HG02973 (cell line): ENCODE data around the gene GKN1.
"Not testable (repeated sequence)": the region's sequence is repeated elsewhere in the genome, so short reads cannot be mapped to it uniquely, and the experiment has no call there.

ENCODE experiments used
- ATAC-seq: cut with Tn5 transposase; IDR thresholded peaks from one replicate; pipeline ENCODE4 v1.9.1; 2021; ENCODE audit warnings: moderate library complexity; ENCODE audit not compliant: unreplicated experiment

Gene GKN1

DNA sequence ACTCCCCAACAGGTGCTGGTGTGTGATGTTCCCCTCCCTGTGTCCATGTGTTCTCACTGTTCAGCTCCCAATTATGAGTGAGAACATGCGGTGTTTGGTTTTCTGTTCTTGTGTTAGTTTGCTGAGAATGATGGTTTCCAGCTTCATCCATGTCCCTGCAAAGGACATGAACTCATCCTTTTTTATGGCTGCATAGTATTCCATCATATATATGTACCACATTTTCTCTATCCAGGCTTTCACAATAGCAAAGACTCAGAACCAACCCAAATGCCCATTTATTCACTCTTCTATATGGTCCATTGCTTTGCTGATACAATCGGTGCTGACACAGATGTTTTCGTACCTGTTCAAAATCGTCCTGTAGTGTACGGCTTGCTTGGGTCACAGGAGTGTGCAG lies 19.0 kb upstream of the GKN1 start:
- ATAC-seq, result not testable (repeated sequence)

DNA sequence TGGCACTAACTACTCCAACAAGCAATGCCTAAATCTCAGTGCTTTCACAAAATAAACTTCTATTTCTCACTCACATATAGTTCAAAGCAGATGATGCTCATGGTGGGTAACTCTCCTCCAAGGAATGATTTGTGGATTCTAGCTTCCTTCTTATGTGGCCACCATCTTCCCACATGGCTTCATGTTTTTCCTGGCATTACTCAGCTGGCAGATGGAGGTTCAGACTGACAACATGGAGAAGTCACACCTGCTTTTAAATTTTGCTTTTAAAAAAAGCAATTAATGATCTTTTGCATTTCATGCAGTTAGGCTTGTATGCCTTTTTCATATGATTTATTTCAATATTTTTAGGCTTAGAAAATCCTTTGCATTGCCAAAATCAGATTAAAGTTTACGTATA lies 15.4 kb upstream of the GKN1 start:
- no peak for ATAC-seq

DNA sequence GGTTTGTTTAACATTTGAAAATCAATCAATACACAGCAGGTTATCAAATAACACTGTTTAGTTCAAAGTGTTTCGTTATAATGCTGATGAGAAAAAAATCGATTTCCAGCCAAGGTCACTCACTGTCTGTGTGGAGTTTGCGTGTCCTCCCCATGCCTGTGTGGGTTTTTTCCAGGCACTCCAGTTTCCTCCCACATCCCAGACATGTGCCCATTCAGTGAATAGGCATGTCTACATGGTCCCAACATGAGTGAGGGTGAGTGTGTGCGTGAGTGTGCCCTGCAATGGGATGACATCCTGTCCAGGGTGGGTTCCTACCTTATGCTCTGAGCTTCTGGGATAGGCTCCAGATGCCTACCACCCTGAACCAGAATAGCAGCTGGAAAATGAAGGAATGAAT lies 13.1 kb upstream of the GKN1 start:
- no peak for ATAC-seq

DNA sequence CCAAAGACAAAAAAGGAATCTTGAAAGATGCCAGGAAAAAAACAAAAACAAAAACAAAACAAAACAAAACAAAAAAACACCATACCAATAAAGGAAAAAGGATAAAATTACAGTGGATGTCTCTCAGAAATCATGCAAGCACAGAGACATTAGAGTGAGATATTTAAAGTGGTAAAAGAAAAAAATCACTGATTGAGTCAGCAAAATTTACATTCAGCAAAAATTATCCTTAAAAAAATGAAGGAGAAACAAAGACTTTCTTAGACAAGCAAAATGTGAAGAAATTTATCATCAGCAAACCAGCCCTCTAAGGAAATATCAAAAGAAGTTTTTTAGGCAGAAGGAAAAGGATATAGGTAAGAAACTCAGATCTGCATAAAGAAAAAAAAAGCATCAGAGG lies 10.2 kb upstream of the GKN1 start:
- ATAC-seq, result no peak

DNA sequence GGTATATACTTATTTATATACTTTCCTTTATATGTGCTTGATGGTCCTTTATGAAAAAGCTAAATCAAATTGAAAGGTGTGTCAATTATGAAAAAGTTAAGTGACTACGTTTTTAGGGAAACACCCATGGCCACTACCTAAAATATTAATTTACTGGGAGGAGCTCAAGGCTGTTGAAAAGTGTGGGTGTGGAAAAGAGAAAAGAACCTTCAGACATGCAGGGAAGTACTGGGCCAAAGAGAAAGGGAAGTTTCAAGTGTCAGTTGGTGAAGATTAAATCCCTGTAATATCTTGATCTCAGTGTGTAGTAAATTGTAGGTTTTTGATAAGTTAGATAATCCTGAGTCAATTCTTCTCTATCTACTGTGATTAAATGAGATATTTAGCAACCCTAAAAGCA lies 6.2 kb upstream of the GKN1 start:
- ATAC-seq, result no peak

DNA sequence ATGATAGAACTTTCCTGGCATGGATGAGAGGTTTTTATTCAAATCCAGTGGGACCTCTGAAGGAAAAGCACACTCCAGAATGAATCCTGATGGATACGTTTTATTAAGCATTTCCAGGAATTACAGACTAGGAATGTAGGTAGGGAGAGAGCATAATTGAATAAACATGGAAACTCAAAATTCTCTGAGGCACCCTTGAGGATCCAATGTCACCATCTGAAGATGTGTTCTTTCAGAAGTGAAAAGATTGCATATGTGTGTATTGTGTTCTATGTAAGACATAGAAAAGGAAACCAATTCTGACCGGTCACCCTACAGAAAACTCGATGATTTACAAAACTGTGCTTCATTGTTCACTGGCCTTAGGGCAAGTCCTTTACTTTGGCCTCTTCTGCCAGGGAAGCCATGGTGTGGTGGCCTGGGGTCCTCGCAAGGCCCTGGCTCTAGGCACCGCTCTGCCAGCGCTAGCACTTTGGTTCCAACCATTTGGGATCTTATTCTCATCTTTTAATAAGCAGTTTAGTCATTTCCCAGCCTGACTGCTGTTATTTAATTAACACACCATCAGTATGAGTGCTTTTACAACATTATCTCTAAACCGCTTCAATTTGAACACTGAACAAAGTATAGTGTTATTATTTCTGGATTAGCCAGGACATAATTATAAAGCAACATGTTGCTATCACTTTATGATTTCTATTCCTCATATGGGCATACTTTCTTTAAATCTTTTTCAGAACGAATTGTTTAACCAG lies 4.5 kb upstream of the GKN1 start:
- no peak for ATAC-seq

DNA sequence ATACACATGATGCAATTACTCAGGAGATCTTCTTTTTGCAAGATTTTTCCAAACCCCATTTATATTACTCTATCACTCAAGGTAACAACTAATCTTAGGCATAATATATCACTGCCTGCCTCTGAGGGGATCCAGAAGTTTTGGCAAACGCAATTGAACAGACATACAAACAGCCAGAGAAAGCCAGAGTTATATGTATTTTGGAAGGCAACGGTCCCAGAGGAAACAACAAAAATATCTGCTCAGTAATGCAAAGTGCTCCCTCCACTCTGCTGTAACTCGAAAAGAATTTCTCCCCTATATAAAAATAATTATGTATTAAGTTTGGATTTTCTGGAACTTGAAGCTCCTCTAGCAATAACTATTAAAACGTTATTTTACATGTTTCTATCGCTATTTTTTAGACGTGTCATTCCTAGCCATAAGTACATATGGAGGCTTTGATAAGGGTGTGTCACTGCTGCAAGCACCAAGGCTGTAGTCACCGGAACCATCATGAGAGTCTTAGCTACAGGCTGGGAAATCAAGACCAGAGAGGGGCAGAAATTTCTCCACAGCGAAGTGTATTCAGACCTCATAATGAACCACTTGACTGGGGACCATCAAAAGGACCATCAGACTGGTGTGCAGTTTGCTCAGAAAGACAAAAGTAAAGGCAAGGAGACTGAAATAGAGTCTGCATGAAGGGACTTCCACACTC lies 3.7 kb upstream of the GKN1 start:
- no peak for ATAC-seq

DNA sequence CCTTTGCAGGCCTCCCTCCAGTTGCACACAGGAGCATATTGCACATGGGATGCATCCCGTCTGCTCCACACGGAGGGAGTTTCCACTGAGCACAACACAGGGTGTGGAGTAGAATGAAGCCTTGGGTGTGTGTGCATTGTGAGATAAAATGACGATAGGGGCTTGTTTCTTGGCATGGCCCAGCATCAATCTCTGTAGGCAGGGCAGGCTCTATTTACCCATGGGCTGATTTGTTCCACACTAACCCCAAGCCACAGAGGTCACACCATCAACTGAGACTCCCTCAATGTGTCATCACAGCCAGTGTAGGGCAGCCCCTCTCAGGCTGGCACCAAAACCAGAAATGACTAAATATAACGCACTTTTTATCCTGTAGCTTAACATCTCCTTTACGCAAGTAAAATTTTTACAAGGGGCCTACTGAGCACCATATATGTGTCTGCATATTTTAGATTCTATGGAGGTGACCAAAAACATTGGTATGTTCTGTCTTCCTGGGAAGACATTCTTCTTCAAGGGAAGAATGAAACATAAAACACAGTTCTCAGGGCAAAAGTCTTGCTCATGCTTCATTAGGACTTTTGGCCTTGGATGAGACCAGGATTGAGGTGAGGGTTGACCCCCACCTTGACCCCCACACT lies 2.7 kb upstream of the GKN1 start:
- ATAC-seq, result no peak

DNA sequence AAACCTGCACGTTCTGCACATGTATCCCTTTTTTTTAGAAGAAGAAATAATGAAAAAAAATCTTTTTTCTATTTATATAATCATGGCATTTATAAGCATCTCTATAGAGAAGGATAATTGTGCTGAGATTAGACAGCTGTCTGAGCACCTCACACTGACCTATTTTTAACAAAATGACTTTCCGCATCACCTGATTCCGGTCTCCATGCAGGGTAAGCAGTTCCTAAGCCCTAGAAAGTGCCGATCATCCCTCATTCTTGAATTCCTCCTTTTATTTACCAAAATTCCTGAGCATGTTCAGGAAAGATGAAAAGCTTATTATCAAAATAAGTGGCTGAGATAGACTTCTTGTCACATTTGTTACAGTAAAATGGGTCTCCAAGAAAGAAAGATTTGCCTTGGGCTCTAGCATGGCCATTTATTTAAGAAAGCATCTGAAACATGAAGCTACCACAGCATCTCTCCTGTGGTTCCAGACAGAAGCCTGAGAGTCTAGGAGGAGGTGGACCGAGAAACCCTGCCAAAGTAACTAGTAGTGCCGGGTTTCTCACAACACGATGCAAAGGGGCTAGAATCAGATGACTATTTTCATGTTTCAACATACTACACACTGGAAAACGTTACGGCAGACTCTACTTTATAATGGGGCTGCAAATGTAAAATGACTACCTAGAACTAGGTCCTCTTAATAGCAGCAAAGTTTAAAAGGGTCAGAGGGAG lies 670 bp downstream of the GKN1 start:
- ATAC-seq, result no peak

DNA sequence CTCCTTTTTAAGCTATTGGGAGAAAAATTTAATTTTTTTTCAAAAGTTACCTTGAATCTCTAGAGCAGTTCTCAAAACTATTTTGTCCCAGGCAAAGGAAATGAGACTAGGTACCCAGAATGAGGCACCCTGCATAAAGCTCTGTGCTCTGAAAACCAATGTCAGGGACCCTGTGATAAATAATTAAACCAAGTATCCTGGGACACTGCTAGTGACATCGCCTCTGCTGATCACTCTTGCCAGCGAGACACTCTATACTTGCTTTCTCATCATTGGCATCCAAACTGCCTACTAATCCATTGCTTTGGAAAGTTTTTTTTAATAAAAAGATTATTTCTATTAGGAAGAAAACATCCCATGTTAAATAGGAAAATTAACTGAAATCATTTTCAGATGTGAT lies 1.4 kb downstream of the GKN1 start:
- no peak for ATAC-seq

DNA sequence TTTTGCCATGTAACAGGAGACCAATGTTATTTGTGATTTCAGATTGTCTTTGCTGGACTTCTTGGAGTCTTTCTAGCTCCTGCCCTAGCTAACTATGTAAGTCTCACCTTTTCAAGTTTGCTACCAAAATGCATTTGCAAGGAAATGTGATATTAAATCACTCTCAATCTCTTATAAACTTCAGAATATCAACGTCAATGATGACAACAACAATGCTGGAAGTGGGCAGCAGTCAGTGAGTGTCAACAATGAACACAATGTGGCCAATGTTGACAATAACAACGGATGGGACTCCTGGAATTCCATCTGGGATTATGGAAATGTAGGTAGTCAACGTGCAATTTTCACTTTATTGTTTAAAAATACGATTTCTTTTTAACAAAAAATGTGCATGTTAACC lies 3.0 kb downstream of the GKN1 start:
- no peak for ATAC-seq

DNA sequence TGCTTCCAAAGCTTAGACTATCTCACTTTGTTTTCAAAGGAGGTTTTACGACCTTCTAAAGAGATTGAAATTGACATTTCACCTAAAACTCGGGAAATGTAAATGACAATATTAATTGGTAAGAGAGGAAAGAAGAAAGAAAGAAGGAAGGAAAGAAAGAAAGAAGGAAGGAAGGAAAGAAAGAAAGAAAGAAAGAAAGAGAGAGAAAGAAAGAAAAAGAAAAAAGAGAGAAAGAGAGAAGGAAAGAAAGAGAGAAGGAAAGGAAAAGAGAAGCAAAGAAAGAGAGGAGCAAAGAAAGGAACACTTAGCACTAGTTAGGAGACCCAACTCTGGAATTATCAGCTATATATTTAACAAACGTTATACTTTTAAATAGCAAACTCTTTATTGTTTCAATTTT lies 3.7 kb downstream of the GKN1 start:
- ATAC-seq, result no peak

DNA sequence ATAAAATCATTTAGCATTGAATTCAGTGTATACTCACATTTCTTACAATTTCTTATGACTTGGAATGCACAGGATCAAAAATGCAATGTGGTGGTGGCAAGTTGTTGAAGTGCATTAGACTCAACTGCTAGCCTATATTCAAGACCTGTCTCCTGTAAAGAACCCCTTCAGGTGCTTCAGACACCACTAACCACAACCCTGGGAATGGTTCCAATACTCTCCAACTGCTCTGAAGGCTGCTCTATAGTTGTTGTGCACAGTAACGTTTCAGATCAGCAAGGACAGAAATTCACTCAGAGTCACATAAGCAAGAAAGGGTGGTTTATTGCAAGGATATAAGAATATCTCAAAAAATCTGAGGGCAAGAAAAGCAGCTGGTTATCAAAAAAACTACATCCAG lies 6.5 kb downstream of the GKN1 start:
- ATAC-seq, result no peak

DNA sequence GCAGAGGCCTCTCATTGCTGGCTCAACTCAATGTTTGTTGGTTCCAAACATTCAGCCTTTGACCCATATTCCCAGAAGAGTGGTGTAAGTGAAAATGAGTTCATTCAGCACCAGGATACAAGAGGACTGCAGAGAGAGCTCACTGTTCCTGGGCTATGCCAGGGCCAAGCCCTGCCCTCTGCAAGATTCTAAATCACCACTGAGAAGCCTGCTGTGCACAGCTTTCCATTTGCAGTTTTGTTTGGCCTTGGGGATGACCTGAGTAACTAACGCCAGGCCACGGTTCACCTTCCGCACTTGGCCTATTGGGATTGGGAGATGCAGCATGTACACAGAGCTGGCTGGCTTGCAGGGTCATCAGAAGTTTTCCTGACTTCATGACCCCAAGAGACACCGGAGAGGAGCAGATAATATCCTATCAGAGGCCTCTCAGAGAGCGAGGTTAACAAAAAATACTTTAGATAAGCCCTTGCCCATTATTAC lies 12.6 kb downstream of the GKN1 start:
- ATAC-seq, result no peak

DNA sequence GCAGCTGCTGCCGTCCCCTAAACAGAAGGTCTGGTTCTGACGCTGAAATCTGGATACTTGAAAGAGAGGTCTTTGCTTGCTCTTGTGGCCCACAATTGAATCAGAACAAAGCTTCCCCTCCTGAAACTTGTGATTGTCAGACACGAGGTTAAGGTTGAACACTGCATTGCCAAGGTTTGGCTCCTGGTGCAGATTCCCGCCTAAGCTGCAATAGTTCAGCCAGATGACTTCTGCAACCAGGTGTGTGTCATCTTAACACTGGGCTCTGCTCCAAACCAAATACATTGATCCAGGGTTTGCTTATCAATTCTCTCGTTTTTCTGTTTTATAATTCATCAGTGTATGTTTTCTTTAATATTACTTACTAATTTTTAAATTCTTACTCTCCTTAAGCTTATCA lies 14.6 kb downstream of the GKN1 start:
- ATAC-seq, result no peak

DNA sequence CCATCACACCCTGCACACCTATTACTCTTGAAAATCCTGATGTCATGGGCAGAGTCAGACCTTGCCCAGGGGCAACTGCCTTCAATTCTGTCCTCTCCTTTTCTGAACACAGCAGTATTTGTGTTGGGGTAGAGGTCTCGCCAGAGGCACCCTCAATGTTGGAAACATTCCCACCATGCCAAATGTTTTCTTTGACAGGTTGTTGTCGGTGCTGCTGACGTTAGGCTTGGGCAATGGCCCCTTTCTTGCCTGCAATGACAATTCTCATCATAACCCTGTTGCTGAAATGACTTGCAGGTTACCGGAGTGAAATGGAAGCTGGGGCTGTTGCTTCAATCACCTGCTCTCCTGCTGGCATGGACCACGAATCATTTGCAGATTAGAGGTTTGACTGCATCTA lies 17.9 kb downstream of the GKN1 start:
- no peak for ATAC-seq

DNA sequence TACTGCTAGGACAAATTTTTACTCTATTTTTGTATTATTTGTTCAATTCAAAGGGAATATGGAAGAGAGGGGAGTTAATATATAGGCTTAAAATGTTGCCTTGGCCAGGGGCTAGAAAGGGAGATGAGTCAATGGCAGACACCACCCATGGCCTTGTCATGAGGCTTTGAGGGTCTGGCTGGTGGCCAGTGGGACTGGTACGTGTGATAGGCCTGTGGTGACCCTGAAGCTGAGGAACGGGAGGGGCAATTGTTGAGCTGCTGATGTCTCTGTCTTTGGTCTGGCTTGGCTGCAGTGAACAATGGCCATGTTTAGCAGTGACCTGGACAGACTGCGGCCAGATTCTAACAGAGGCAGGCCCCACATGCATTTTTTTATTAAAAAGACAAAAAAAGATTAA lies 18.5 kb downstream of the GKN1 start:
- no peak for ATAC-seq

DNA sequence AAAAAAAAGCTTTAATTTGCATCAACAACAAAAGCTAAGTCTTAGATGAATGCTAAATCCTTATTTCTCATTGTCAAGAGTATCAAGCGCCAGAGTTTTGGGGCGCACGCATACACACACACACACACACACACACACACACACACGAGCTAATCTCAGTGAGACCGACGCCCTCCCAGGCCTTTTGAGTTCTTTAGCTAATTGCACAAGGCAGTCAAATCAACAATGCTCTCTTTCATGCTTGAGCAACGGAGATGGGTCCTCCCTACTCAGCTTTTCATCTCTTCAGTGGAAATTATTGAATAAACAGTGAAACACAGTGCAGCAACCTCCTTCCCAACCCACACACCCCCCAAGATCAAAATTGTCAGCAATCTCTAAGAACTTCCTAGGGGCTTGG lies 19.2 kb downstream of the GKN1 start:
- no peak for ATAC-seq

DNA sequence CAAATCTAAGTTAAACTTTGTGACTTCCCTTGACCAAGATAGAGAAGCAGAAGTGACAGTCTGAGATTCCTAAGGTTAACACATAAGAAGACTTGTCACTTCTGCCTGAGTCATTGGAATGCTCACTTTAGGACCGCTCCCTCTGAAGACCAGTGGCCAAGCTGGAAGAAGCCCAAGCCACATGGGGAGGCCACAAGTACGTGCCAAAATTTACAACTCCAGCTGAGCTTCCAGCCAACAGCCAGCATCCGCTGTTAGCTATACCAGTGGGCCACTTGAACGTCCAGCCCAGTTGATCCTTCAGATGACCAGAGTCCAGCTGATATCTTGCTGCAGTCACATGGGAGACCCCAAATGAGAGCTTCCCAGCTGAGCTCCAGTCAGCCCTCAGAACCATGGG lies 20.4 kb downstream of the GKN1 start:
- no peak for ATAC-seq

DNA sequence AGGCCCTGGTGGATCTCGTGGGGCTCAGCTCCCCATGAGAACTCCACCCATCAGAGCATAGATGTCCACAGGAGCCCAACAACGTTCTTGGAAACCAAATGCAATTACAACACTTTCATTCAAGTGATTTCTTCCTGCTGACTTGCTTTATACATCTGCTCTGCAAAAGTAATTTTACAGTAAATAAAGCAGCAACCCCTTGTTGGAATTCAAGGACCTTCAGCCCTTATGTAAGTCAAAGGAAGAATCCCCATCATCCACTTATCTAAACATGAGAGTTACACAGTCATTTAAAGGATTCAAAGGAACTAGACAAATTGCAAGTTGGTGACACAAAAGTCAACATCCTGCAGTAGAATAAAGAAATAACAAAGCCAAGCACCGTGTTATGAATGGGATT lies 21.5 kb downstream of the GKN1 start:
- no peak for ATAC-seq

DNA sequence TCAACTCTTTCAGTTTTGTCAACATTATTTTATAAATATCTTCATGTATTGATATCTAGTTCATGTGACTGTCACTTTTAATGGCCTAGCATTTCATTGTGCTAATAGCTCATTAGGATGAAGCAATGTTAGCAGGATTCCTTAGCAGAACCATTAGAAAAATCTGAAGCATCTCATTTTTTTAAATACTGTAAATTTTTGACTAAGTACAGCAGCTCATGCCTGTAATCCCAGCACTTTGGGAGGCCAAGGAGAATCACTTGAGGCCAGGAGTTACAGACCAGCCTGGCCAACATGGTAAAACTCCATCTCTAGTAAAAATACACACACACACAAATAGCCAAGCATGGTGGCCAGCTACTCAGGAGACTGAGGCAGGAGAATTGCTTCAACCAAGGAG lies 23.0 kb downstream of the GKN1 start:
- no peak for ATAC-seq

DNA sequence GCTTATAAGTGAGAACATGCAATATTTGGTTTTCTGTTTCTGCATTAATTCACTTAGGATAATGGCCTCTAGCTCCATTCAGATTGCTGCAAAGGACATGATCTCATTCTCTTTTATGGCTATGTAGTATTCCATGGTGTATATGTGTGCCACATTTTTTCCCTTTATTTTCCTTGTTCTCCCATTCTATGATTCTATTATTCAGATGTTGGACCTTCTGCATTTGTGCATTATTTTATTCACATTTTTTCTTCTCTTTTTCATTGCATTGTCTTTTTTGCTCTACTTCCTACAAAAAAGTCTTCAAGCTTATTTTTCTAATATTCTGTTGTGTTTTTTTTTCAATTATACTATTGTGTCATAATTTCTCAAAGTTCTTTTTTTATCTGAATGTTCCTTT lies 27.4 kb downstream of the GKN1 start:
- ATAC-seq, result no peak
